ENCODE data around the gene TSEN15.

DNA sequence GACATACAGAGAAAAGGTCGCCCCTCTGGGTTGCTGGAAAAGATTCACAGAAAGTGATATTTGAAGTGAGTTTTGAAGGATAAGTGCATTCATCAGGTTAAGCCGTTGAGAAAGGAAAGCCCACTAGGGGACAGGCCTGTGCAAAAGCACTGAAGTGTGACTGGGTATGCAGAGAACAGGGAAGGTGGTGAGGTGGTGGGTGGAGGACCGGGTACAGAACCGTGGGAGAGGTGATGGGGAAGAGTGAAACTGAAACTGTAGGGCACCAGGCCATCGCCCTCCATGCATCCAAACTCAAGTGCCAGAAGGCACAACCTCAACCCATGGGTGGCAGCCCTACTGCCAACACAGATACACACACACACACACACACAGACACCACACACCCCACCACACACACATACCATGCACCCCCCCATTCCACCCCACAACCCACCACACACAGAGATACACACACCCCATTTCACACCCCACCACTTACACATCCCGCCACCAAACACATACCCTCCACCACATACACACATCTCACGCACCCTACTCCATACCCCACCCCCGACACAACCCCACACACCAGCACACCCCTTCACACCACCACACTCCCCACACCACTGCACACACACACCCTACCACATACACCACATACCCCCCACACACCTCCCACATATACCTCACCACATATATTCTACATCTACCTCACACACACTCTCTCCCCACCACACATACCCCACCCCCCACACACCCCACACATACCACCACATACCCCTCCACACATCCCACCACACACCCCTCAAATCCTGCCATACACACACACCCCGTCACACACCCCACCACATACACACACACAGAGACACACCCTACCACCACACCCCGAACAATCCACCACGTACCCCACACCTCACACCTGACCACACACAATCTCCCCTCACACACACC, 59.0 kb downstream of the TSEN15 start:
- TF ChIP-seq, protein P1, sequence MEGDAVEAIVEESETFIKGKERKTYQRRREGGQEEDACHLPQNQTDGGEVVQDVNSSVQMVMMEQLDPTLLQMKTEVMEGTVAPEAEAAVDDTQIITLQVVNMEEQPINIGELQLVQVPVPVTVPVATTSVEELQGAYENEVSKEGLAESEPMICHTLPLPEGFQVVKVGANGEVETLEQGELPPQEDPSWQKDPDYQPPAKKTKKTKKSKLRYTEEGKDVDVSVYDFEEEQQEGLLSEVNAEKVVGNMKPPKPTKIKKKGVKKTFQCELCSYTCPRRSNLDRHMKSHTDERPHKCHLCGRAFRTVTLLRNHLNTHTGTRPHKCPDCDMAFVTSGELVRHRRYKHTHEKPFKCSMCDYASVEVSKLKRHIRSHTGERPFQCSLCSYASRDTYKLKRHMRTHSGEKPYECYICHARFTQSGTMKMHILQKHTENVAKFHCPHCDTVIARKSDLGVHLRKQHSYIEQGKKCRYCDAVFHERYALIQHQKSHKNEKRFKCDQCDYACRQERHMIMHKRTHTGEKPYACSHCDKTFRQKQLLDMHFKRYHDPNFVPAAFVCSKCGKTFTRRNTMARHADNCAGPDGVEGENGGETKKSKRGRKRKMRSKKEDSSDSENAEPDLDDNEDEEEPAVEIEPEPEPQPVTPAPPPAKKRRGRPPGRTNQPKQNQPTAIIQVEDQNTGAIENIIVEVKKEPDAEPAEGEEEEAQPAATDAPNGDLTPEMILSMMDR (IDR thresholded peaks at IDR 0.05): no peak
- TF ChIP-seq POLR2A (IDR thresholded peaks at IDR 0.05): no peak
